SK-N-SH (cell line): Measurements from ENCODE around the gene MAP7. TPM values are rescaled to one million over a fixed set of nuclear protein-coding genes. Genes with fewer than 3 reads are reported as not detected.

Experiments used
- CTCF ChIA-PET: fragments of 300-600, 350-600 bp; formaldehyde crosslinking; extraction: SDS; loops from one replicate; lab custom pipeline; 2021; lab: Yijun Ruan, JAX
- POLR2A ChIA-PET: fragments of 350-600 bp; sonication (Branson Sonifier 250); formaldehyde crosslinking; extraction: SDS; loops from one replicate; lab custom pipeline; 2020; ENCODE audit warnings: antibody characterized with exemption, inconsistent platforms; lab: Yijun Ruan, JAX
- DNase-seq: peaks from one replicate; pipeline ENCODE4 v3.0.0; 2012
- H2AFZ ChIP-seq: fragments of 200-600 bp; sonication (generic); 2 replicates; pipeline ENCODE4 v1.8.1; 2016; ENCODE audit warnings: antibody characterized with exemption, mild to moderate bottlenecking, low read depth
- H3F3A ChIP-seq: fragments of 200-600 bp; sonication (generic); replicated peaks from 2 replicates; pipeline ENCODE3; 2016; ENCODE audit warnings: antibody characterized with exemption, mild to moderate bottlenecking; ENCODE audit not compliant: insufficient read depth
- H3K27ac ChIP-seq, 2 experiments: fragments of 200-500 bp in 1 of 2; fragments of 200-600 bp in 1 of 2; sonication (Bioruptor generic) in 1 of 2; sonication (generic), shearing (Covaris generic) in 1 of 2; 2 replicates each; pipeline versions ENCODE4 v1.5.1 to v1.6.1; 2014 to 2016; ENCODE audit warnings: low read depth in 2 of 2, inconsistent platforms in 1 of 2, low read length in 1 of 2, mild to moderate bottlenecking in 1 of 2, mixed read lengths in 1 of 2
- H3K27me3 ChIP-seq: fragments of 200-600 bp; sonication (generic), shearing (Covaris generic); 2 replicates; pipeline ENCODE4 v1.6.1; 2016; ENCODE audit warnings: mixed run types; ENCODE audit not compliant: insufficient read depth
- H3K36me3 ChIP-seq, 2 experiments: fragments of 200-500 bp in 1 of 2; fragments of 200-600 bp in 1 of 2; sonication (Bioruptor generic) in 1 of 2; sonication (generic) in 1 of 2; replicated peaks in 1 of 2; 2 replicates each; pipeline versions ENCODE3 to v1.5.1; 2014 to 2016; ENCODE audit warnings: low read length in 1 of 2, mild to moderate bottlenecking in 1 of 2; ENCODE audit not compliant: insufficient read depth in 2 of 2, control insufficient read depth in 1 of 2
- H3K4me1 ChIP-seq, 2 experiments: fragments of 200-500 bp in 1 of 2; fragments of 200-600 bp in 1 of 2; sonication (Bioruptor generic) in 1 of 2; sonication (generic), shearing (Covaris generic) in 1 of 2; 2 replicates each; pipeline versions ENCODE4 v1.5.1 to v1.6.1; 2014 to 2016; ENCODE audit warnings: low read depth in 1 of 2, low read length in 1 of 2, mixed run types in 1 of 2; ENCODE audit not compliant: insufficient read depth in 2 of 2, control insufficient read depth in 1 of 2
- H3K4me2 ChIP-seq: fragments of 200-600 bp; sonication (generic), shearing (Covaris generic); 2 replicates; pipeline ENCODE4 v1.6.1; 2017; ENCODE audit warnings: mixed run types
- H3K4me3 ChIP-seq, 2 experiments: fragments of 200-500 bp in 1 of 2; fragments of 200-600 bp in 1 of 2; sonication (Bioruptor generic) in 1 of 2; sonication (generic), shearing (Covaris generic) in 1 of 2; 2 replicates each; pipeline versions ENCODE4 v1.5.1 to v1.8.1; 2014 to 2016; ENCODE audit warnings: low read depth in 2 of 2, inconsistent platforms in 1 of 2, low read length in 1 of 2, mild to moderate bottlenecking in 1 of 2, mixed read lengths in 1 of 2, moderate library complexity in 1 of 2
- H3K79me2 ChIP-seq: fragments of 200-600 bp; sonication (generic); 2 replicates; pipeline ENCODE4 v1.8.1; 2017; ENCODE audit warnings: mild to moderate bottlenecking; ENCODE audit not compliant: insufficient read depth
- H3K9ac ChIP-seq: fragments of 200-600 bp; sonication (generic); 2 replicates; pipeline ENCODE4 v1.6.1; 2017; ENCODE audit warnings: mixed run types
- H3K9me2 ChIP-seq: fragments of 200-600 bp; sonication (generic); 2 replicates; pipeline ENCODE4 v1.6.1; 2017; ENCODE audit warnings: mixed run types
- H3K9me3 ChIP-seq: fragments of 200-600 bp; sonication (generic); 2 replicates; pipeline ENCODE4 v1.6.1; 2017; ENCODE audit warnings: mixed run types, mild to moderate bottlenecking, moderate library complexity
- H4K20me1 ChIP-seq: fragments of 200-600 bp; sonication (generic); 2 replicates; pipeline ENCODE4 v1.6.1; 2017; ENCODE audit warnings: mild to moderate bottlenecking, mixed run types; ENCODE audit not compliant: insufficient read depth
- FOXJ3 ChIP-seq: sonication (generic); formaldehyde crosslinking; IDR thresholded peaks from 2 replicates; pipeline ENCODE4 v1.5.1; 2020; ENCODE audit warnings: mild to moderate bottlenecking, missing genetic modification reagents
- GATA2 ChIP-seq: sonication (generic); formaldehyde crosslinking; IDR thresholded peaks from 2 replicates; pipeline ENCODE4 v1.5.0; 2020; ENCODE audit warnings: mild to moderate bottlenecking, missing genetic modification reagents
- JUND ChIP-seq: IDR thresholded peaks from 2 replicates; pipeline ENCODE4 v1.4.0; 2012
- RAD21 ChIP-seq: IDR thresholded peaks from 2 replicates; pipeline ENCODE4 v1.6.1; 2012; ENCODE audit warnings: mild to moderate bottlenecking, low read length
- RFX5 ChIP-seq: IDR thresholded peaks from 2 replicates; pipeline ENCODE4 v1.6.1; 2012; ENCODE audit warnings: mild to moderate bottlenecking, improper control_type of control experiment, low read length
- RXRA ChIP-seq: IDR thresholded peaks from 2 replicates; pipeline ENCODE4 v1.4.0; 2012; ENCODE audit warnings: low read depth, mild to moderate bottlenecking, borderline replicate concordance
- WGBS: methylation state at CpG from one replicate; pipeline ENCODE4 v1.1.6; 2017; ENCODE audit warnings: low lambda C conversion rate; 5-methylcytosine and 5-hydroxymethylcytosine counted together
- polyA plus RNA-seq, 3 experiments: library from polyadenylated mRNA; depleted of rRNA; stranded (reverse); fragments of >200 nt; gene quantifications; 2 replicates each; pipeline ENCODE4 v1.2.3, GENCODE V29; 2012
- TF ChIP-seq, protein P1 (sequence below): IDR thresholded peaks from 2 replicates; pipeline ENCODE4 v1.6.1; 2012; ENCODE audit warnings: mild to moderate bottlenecking, low read depth, low read length, moderate library complexity
- TF ChIP-seq, protein P2 (sequence below): IDR thresholded peaks from 2 replicates; pipeline ENCODE4; 2012
- TF ChIP-seq, protein P3 (sequence below): IDR thresholded peaks from 2 replicates; pipeline ENCODE4 v1.4.0; 2012; ENCODE audit warnings: low read depth
- TF ChIP-seq, protein P4 (sequence below): fragments of 150-350 bp; IDR thresholded peaks from 2 replicates; pipeline ENCODE4 v1.6.1; 2016; ENCODE audit warnings: mild to moderate bottlenecking, low read depth, low read length
- TF ChIP-seq, protein P5 (sequence below): fragments of 200-600 bp; sonication (generic); IDR thresholded peaks from 2 replicates; pipeline ENCODE4 v1.6.1; 2017; ENCODE audit warnings: antibody characterized with exemption, mild to moderate bottlenecking, moderate library complexity

The MAP7 gene
- polyA plus RNA-seq, 1 of the 3 experiments (the other 2 are of a cell fraction): 0.76 TPM

DNA sequence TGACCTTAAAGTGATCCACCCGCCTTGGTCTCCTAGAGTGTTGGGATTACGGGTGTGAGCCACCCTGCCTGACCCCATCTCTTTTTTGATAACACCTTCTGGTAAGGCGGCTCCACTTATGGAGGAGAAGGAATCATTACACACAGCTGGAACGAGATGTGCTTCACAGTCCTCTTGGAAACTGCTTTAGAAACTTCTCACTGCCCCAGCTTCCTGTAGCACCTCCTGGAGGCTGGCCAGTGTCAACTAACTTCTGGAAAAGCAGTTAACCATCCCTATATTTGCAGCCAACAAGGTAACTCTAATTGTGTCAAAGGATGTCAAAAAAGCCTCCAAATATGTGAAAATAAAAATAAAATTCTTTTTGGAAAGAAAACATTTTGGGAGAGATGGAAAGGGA lies 211.7 kb downstream of the MAP7 start (continued):
- TF ChIP-seq, protein P1, sequence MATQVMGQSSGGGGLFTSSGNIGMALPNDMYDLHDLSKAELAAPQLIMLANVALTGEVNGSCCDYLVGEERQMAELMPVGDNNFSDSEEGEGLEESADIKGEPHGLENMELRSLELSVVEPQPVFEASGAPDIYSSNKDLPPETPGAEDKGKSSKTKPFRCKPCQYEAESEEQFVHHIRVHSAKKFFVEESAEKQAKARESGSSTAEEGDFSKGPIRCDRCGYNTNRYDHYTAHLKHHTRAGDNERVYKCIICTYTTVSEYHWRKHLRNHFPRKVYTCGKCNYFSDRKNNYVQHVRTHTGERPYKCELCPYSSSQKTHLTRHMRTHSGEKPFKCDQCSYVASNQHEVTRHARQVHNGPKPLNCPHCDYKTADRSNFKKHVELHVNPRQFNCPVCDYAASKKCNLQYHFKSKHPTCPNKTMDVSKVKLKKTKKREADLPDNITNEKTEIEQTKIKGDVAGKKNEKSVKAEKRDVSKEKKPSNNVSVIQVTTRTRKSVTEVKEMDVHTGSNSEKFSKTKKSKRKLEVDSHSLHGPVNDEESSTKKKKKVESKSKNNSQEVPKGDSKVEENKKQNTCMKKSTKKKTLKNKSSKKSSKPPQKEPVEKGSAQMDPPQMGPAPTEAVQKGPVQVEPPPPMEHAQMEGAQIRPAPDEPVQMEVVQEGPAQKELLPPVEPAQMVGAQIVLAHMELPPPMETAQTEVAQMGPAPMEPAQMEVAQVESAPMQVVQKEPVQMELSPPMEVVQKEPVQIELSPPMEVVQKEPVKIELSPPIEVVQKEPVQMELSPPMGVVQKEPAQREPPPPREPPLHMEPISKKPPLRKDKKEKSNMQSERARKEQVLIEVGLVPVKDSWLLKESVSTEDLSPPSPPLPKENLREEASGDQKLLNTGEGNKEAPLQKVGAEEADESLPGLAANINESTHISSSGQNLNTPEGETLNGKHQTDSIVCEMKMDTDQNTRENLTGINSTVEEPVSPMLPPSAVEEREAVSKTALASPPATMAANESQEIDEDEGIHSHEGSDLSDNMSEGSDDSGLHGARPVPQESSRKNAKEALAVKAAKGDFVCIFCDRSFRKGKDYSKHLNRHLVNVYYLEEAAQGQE: no peak
- TF ChIP-seq JUND: no peak
- no peak for TF ChIP-seq FOXJ3 (CRISPR knock-in tag)

DNA sequence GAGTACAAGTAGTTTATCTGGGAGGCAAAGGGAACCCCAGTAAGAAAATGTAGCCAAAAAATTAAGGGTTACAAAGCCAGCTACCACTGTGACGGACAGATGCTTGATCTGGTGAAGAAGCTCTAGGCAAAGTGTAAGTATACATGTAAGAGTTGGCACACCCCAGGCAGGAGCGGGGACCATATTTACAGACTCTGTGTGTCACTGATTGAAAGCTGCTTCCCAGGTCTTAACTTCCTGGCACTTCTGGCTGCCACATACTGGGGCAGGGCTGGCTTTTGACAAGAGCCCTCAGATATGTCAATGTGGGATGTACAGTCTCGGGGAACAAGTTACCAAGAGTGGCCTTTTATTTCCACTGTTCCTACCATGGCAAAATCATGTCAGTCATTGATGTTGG lies 212.6 kb downstream of the MAP7 start:
- H3K9me3 ChIP-seq: no peaks in the 10 kb centered on the region
- TF ChIP-seq, protein P2, sequence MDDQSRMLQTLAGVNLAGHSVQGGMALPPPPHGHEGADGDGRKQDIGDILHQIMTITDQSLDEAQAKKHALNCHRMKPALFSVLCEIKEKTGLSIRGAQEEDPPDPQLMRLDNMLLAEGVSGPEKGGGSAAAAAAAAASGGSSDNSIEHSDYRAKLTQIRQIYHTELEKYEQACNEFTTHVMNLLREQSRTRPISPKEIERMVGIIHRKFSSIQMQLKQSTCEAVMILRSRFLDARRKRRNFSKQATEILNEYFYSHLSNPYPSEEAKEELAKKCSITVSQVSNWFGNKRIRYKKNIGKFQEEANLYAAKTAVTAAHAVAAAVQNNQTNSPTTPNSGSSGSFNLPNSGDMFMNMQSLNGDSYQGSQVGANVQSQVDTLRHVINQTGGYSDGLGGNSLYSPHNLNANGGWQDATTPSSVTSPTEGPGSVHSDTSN: no peak
- TF ChIP-seq FOXJ3 (CRISPR knock-in tag): no peak
- no peak for TF ChIP-seq RAD21
- TF ChIP-seq RXRA: no peak
- TF ChIP-seq, protein P3, sequence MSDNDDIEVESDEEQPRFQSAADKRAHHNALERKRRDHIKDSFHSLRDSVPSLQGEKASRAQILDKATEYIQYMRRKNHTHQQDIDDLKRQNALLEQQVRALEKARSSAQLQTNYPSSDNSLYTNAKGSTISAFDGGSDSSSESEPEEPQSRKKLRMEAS: no peak
- no peak for TF ChIP-seq RFX5
- TF ChIP-seq GATA2 (CRISPR knock-in tag): no peak
- TF ChIP-seq, protein P4, sequence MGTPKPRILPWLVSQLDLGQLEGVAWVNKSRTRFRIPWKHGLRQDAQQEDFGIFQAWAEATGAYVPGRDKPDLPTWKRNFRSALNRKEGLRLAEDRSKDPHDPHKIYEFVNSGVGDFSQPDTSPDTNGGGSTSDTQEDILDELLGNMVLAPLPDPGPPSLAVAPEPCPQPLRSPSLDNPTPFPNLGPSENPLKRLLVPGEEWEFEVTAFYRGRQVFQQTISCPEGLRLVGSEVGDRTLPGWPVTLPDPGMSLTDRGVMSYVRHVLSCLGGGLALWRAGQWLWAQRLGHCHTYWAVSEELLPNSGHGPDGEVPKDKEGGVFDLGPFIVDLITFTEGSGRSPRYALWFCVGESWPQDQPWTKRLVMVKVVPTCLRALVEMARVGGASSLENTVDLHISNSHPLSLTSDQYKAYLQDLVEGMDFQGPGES: no peak
- TF ChIP-seq, protein P5, sequence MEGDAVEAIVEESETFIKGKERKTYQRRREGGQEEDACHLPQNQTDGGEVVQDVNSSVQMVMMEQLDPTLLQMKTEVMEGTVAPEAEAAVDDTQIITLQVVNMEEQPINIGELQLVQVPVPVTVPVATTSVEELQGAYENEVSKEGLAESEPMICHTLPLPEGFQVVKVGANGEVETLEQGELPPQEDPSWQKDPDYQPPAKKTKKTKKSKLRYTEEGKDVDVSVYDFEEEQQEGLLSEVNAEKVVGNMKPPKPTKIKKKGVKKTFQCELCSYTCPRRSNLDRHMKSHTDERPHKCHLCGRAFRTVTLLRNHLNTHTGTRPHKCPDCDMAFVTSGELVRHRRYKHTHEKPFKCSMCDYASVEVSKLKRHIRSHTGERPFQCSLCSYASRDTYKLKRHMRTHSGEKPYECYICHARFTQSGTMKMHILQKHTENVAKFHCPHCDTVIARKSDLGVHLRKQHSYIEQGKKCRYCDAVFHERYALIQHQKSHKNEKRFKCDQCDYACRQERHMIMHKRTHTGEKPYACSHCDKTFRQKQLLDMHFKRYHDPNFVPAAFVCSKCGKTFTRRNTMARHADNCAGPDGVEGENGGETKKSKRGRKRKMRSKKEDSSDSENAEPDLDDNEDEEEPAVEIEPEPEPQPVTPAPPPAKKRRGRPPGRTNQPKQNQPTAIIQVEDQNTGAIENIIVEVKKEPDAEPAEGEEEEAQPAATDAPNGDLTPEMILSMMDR: no peak
- TF ChIP-seq, all 33 proteins: peak for 0
- H3K9ac ChIP-seq: no peak overlapping the region
- no peaks in the 10 kb centered on the region; a peak in 1 of 4 replicates for H3K4me1 ChIP-seq
- no peak overlapping the region for H3K27ac ChIP-seq
- no peaks in the 10 kb centered on the region for H3K79me2 ChIP-seq
- WGBS: 92% methylated on average over 3 of the region's 3 CpGs
- no peaks in the 10 kb centered on the region for H4K20me1 ChIP-seq
- no peak overlapping the region for H3K4me2 ChIP-seq
- no peaks in the 10 kb centered on the region for H3F3A ChIP-seq
- no peaks in the 10 kb centered on the region for H3K27me3 ChIP-seq
- H3K4me3 ChIP-seq: no peak overlapping the region
- ChIA-PET POLR2A (no interaction called here), CTCF (interaction anchor here (0.8 to 2.5 kb wide), 5 partner anchors 11 to 213 kb away, joined by 3 to 6 read pairs (median 3); partner anchors contain the start of gene MAP7)
- no peak for DNase-seq
- H3K36me3 ChIP-seq: no peaks in the 10 kb centered on the region
- no peaks in the 10 kb centered on the region for H3K9me2 ChIP-seq
- no peak overlapping the region for H2AFZ ChIP-seq
